Left kidney (tissue), 2 donors: ENCODE measurements around the gene P3H3. TPM values are rescaled to one million over a fixed set of nuclear protein-coding genes. Genes with fewer than 3 reads are reported as not detected.
"Not testable (repeated sequence)": the region's sequence is repeated elsewhere in the genome, so short reads cannot be mapped to it uniquely, and the experiment has no call there.

Experiments
- DNase-seq: peaks from one replicate; pipeline ENCODE4 v3.0.0-alpha.2; 2013
- polyA plus RNA-seq: library from polyadenylated mRNA; unstranded; fragments of 120-200 nt; gene quantifications from one replicate; pipeline ENCODE4 v1.2.1, GENCODE V29; 2013; ENCODE audit not compliant: insufficient read length

P3H3 gene
- polyA plus RNA-seq, 1 donor = 29.9 TPM

DNA sequence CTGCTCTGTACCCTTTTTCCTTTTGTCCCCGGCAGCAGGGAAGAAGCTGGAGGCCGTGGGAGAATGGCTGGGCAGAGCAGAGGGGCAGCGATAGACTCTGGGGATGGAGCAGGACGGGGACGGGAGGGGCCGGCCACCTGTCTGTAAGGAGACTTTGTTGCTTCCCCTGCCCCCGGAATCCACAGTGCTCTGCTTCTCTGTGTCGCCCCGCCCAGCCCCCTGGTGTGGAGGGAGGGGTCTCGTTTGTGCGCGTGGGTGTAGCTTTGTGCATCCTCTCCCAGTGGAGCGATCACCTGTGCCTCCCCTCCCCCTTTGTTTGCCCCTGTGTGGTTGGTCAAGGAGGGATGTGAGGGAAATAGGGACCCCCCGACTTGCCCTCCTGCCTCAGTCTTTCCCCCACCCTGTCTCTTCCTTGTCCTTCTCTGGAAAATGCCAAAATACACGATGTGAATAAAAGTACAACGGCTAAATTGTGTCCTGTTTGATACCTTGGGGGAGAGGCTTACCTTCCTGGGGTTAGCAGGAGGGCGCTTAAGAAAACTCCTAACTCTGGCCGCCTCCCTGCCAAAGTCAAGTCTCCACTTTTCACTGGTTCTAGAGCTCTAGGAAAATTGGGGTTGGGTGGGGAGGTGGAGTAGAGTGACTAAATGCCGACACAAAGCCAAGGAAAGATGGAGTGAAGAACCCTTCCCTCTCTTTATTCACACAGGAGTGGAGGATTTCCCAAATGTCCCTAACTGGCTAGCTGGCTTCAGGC lies 38.1 kb downstream of the P3H3 start:
- no peak for DNase-seq

GRCh38 chr12:6866920-6867412 lies 38.8 kb downstream of the P3H3 start:
- no peak for DNase-seq

GRCh38 chr12:6867413-6868210 lies 39.4 kb downstream of the P3H3 start, which contains the start of gene TPI1:
TSS of gene TPI1 (plus strand) at chr12:6867531. CDS start at chr12:6867567, 36 bp downstream.
- DNase-seq = peak; percentile 69

GRCh38 chr12:6868211-6869048 lies 40.2 kb downstream of the P3H3 start:
- DNase-seq = no peak

DNA sequence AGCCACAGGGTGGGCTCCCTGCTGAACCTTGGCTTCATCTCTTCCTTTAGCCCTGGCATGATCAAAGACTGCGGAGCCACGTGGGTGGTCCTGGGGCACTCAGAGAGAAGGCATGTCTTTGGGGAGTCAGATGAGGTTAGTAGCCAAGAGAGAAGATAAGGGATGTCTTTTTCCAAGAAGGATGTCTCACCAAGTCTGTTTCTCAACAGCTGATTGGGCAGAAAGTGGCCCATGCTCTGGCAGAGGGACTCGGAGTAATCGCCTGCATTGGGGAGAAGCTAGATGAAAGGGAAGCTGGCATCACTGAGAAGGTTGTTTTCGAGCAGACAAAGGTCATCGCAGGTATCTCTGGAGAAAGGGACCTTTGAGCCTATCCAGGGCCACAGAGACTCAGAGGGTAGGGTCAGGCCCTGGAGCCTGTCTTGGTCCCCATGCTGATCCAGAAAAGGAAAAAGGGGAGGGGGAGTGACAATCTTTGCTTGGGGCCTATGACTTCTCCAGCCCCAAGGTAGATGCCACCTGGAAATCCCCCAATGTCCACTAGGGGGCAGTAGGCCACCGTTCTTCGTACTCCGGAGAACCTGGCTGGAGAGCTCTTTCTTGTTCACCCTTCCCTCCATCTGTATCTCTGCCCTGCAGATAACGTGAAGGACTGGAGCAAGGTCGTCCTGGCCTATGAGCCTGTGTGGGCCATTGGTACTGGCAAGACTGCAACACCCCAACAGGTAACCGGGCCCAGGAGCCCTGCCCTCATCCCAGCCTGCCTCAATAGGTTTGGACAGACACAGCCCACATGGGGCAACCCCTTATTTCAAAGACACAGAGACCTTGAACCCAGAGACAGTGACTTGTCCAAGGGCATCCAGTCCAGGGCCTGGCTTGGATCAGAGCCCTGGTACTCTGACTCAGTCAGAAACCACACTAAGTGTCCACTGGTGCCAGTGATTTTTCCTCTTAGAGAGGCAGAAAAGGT lies 41.1 kb downstream of the P3H3 start:
- peak; percentile 88 for DNase-seq

DNA sequence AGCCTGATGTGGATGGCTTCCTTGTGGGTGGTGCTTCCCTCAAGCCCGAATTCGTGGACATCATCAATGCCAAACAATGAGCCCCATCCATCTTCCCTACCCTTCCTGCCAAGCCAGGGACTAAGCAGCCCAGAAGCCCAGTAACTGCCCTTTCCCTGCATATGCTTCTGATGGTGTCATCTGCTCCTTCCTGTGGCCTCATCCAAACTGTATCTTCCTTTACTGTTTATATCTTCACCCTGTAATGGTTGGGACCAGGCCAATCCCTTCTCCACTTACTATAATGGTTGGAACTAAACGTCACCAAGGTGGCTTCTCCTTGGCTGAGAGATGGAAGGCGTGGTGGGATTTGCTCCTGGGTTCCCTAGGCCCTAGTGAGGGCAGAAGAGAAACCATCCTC lies 42.1 kb downstream of the P3H3 start:
- DNase-seq = not testable (repeated sequence)

DNA sequence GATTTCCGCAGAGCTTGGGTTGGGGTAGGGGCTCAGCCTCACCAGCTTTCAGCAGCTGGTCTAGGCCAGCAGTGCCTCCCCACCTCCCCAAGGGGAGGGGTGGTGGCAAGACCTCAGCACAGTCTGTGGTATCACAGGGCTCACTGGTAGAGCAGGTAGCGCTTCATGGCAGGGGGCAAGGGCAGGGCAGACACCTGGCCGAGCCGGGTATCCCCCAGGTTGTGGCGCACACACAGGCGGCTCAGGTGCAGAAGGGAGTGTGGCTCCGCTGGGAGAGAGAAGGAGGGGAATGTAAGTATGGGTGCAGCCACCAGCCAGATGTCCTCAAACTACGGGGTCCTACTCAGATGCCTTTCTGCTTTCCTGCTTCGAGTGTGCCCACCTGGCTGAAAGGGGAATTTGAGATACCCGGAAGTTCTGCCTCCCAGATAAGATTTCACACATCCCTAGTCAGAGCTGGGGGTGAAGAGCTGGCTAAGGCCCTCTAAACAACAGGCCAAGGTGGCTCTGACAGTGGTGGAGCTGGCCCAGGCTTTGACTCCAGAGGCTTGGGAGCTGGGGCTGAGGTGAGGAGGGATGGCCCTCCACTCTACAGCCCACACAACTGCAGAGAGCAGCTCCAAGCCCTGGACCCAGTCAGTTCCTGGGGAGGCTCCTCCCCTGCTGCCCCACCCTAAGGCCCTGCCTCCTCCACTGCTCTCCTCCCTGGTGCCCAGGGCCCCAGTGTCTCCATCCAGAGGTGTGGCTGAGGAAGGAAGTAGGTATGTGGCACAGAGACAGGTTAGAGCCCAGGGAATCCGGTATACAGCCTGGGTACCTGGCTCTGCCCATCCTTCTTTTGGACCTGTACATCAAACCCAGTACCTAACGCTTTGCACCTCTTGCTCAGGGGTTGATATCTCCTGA lies 43.1 kb downstream of the P3H3 start:
- DNase-seq = no peak

GRCh38 chr12:6872073-6873048 lies 44.2 kb downstream of the P3H3 start:
- peak; percentile 80 for DNase-seq

- DNase-seq = peak; percentile 97
These were observed 45.1 kb downstream of the P3H3 start, which contains the start of gene SPSB2 for GRCh38 chr12:6873094-6874014. TSS of gene SPSB2 (minus strand) at chr12:6873303. CDS start at chr12:6872901, 402 bp downstream.

- not testable (repeated sequence) for DNase-seq
These were observed 45.8 kb downstream of the P3H3 start for GRCh38 chr12:6874015-6874368.

- not testable (repeated sequence) for DNase-seq
These were observed 51.6 kb downstream of the P3H3 start for GRCh38 chr12:6879824-6880223.

DNA sequence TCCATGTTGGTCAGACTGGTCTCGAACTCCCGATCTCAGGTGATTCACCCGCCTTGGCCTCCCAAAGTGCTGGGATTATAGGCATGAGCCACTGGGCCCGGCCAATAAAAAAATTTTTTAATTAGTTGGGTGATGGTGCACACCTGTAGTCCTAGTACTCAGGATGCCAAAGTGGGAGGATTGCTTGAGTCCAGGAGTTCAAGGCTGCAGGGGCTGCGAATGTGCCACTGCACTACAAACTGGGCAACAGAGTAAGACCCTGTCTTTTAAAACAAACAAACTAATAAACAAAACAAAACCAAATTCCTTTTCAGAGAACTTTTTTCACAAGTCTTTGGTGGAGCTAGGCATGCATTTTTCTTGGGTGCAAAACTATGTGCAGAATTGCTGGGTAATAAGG lies 55.0 kb downstream of the P3H3 start:
- DNase-seq = no peak

GRCh38 chr12:6883683-6884082 lies 55.5 kb downstream of the P3H3 start:
- no peak for DNase-seq

DNA sequence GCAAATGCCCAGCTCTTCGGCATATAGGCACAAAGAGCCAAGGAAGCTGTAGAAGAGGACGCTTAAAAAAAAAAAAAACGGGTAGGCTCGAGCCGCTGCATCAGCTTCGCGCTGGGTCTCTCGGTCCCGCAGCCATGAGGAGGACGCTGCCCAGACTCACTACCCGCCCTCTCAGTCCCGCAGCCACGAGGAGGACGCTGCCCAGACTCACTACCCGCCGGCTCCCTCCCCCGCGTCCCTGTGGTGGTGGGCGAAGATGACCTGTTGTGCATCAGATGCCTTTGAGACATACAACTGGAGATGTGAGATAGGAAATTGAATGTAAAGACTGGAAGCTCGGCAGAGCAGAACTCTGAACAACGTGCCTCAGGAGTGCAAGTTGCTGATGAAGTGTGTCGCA lies 56.3 kb downstream of the P3H3 start:
- DNase-seq = no peak

DNA sequence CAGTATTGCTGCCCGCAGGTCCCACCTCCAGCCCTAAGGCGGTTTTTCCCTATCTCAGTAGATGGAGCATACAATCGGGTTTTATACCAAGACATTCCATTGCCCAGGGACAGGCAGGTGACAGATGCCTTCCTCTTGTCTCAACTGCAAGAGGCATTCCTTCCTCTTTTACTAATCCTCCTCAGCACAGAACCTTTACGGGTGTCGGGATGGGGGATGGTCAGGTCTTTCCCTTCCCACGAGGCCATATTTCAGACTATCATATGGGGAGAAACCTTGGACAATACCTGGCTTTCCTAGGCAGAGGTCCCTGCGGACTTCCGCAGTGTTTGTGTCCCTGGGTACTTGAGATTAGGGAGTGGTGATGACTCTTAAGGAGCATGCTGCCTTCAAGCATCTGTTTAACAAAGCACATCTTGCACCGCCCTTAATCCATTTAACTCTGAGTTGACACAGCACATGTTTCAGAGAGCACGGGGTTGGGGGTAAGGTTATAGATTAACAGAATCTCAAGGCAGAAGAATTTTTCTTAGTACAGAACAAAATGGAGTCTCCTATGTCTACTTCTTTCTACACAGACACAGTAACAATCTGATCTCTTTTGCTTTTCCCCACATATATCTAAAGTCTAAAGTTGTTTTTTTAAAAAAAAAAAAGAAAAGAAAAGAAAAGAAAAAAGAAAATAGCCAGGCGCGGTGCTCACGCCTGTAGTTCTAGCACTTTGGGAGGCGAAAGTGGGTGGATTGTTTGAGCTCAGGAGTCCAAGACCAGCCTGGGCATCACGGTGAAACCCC lies 58.2 kb downstream of the P3H3 start:
- DNase-seq = not testable (repeated sequence)

DNA sequence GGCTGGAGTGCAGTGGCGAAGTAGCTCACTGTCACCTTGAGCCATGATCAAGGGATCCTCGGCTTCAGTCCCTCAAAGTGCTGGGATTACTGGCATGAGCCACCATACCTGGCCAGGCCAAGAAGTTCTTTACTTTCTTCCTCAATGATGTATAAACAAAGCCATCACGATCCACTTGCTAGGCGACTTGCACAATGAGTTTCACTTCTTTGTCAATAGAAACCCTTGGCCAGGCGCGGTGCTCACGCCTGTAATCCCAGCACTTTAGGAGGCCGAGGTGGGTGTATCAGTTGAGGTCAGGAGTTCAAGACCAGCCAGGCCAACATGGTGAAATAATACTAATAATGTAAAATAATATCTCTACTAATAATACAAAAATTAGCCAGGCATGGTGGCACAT lies 59.3 kb downstream of the P3H3 start:
- no peak for DNase-seq

GRCh38 chr12:6888360-6888759 lies 60.2 kb downstream of the P3H3 start:
- no peak for DNase-seq
